H1 (cell line): ENCODE measurements around the gene KIAA0513. TPM values are rescaled to one million over a fixed set of nuclear protein-coding genes. Genes with fewer than 3 reads are reported as not detected.

Experiments used
- HDAC6 ChIP-seq: IDR thresholded peaks from one replicate; pipeline ENCODE4 v1.7.1; 2012; ENCODE audit warnings: low read depth, mild to moderate bottlenecking, inconsistent platforms, low read length, moderate library complexity
- TBP ChIP-seq: IDR thresholded peaks from 2 replicates; pipeline ENCODE4 v1.6.1; 2011; ENCODE audit warnings: low read depth, low read length, improper control_type of control experiment
- polyA plus RNA-seq, 7 experiments: library from polyadenylated mRNA; depleted of rRNA in 3 of 7; stranded (reverse) in 5 of 7; unstranded in 2 of 7; fragments of >200 nt in 5 of 7; fragments of 200-250 nt in 2 of 7; gene quantifications; 1 replicate in 5 of 7; 2 replicates in 1 of 7; 4 replicates in 1 of 7; pipeline versions ENCODE4 v1.2.1 to v1.2.3, GENCODE V29; 2011 to 2013; ENCODE audit warnings: missing spikeins in 2 of 7, mixed read lengths in 2 of 7
- total RNA-seq: library from RNA; stranded (reverse); fragmentation: NEBNext Ultra II Directional; extraction: Animal tissue kit (Norgen Biotek cat#: 25700); gene quantifications from 2 replicates; pipeline ENCODE4 v1.2.1, GENCODE V29; 2021
- TF ChIP-seq, protein P1 (sequence below): IDR thresholded peaks from 2 replicates; pipeline ENCODE4 v1.6.1; 2011; ENCODE audit warnings: low read length, improper control_type of control experiment

The KIAA0513 gene
- total and polyA plus RNA-seq, 2 of the 8 experiments (the other 6 are each of a cell fraction or from before 2014, with no cell fraction given), result 2.1 to 6.1 TPM

DNA sequence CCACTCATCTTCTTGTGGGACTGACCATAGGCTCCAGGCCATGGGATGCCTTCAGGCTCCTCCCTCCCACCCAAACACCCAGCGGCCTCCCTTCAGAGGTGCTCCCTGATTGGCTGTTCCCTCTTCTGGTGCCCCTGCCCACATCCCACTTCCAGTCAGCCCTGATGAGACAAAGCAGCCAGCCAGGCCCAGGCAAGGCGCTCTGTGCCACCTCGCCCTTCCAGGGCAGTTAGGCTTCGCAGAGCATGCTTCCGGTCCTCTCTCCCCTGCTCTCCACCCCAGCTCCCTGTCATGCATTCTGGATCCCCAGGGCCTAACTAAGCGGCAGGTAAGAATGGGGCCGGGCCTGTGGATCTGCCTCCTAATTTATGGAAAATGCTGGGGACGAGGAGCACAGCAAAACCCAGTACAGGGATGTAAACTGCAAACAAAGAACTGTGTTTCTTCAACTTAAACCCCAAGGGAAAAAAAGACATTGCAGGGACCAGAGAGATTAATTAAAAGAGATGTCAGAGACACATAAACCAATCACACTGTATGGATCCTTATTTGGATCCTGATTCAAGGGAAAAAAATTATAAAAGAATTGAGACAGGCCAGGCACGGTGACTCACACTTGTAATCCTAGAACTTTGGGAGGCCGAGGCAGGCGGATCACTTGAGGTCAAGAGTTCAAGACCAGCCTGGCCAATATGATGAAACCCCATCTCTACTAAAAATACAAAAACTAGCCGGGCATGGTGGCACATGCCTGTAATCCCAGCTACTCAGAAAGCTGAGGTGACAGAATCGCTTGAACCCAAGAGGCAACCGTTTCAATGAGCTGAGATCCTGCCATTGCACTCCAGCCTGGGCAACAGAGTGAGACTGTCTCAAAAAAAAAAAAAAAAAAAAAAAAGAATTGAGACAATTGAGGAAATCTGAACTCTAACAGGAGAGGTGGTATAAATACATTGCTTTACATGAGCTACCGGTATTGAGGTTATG lies 42.2 kb upstream of the KIAA0513 start (continued):
- TF ChIP-seq, protein P1, sequence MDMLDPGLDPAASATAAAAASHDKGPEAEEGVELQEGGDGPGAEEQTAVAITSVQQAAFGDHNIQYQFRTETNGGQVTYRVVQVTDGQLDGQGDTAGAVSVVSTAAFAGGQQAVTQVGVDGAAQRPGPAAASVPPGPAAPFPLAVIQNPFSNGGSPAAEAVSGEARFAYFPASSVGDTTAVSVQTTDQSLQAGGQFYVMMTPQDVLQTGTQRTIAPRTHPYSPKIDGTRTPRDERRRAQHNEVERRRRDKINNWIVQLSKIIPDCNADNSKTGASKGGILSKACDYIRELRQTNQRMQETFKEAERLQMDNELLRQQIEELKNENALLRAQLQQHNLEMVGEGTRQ, result no peak
- TF ChIP-seq HDAC6, result no peak
- no peak for TF ChIP-seq TBP
